Measurements from ENCODE around the gene TNFSF4. TPM values are rescaled to one million over a fixed set of nuclear protein-coding genes. Genes with fewer than 3 reads are reported as not detected.

Gene TNFSF4
- total RNA-seq, 1 experiment from 2014 or later, result 0.89 TPM

DNA sequence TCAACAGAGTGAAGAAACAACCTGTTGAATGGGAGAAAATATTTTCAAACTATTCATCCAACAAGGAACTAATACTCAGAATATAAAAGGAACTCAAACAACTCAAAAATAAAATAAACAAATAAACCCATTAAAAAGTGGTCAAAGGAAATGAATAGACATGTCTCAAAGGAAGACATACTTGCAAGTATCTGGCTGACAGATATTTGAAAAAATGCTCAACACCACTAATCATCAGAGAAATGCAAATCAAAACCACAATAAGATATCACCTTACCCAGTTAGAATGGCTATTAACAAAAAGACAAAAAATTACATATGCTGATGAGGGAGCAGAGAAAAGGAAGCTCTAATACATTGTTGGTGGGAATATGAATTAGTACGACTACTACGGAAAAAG, 38.2 kb downstream of the TNFSF4 start:
- intact Hi-C loops (cut with micrococcal nuclease), result no loop called here
- ATAC-seq (no peak), DNase-seq (ENCODE audit: low read depth, low spot score) (no peak)
- no TSS peak for BruUV-seq (replicated peaks)
- POLR2A ChIA-PET, result no interaction called here
- Histone ChIP-seq H2AFZ (ENCODE audit: low read depth, low read length, poor library complexity, severe bottlenecking) (no peak overlapping the region), H3K9ac (ENCODE audit: low read length) (no peak overlapping the region), H3K9me2 (ENCODE audit: insufficient read depth) (no peaks in the 10 kb centered on the region), H3K79me2 (ENCODE audit: insufficient read depth, low read length) (no peaks in the 10 kb centered on the region), H3K4me1 (ENCODE audit: control insufficient read depth in 1 of 2, insufficient read depth in 2 of 2, low read length in 2 of 2) (no peaks in the 10 kb centered on the region), H4K20me1 (ENCODE audit: insufficient read depth) (no peaks in the 10 kb centered on the region), H3K27ac (ENCODE audit: low read depth, low read length) (no peak overlapping the region), H3K36me3 (ENCODE audit: control insufficient read depth in 1 of 2, insufficient read depth in 2 of 2, low read length in 2 of 2) (no peaks in the 10 kb centered on the region), H3K4me3 (replicated peaks in 1 of 2; ENCODE audit: low read depth in 1 of 2, low read length in 2 of 2) (no peak overlapping the region), H3K27me3 (ENCODE audit: insufficient read depth, low read length) (no peaks in the 10 kb centered on the region), H3K4me2 (ENCODE audit: low read length) (no peak overlapping the region), H3K9me3 (ENCODE audit: control insufficient read depth in 1 of 2, insufficient read depth in 1 of 2, low read depth in 1 of 2, low read length in 2 of 2) (peaks cover 3 to 10% of the 10 kb centered on the region in 2 experiments; a peak in 2 of 4 replicates)
- RAD21 ChIA-PET (ENCODE audit: low non-redundant PET in 1 of 2, low total read pairs in 2 of 2, uncharacterized antibody in 2 of 2, unreplicated experiment in 2 of 2), result no interaction called here
- no peak for TF ChIP-seq ATF3 (IDR thresholded peaks at IDR 0.05)
- TF ChIP-seq CTCF (IDR thresholded peaks at IDR 0.05 in 2 of 3, conservative IDR thresholded peaks at IDR 0.05 in 1 of 3; ENCODE audit: borderline replicate concordance in 1 of 3, insufficient read depth in 1 of 3, low read depth in 2 of 3, low read length in 2 of 3), result no peak
- no peak for TF ChIP-seq FOSL1 (IDR thresholded peaks at IDR 0.05; ENCODE audit: low read depth)
- TF ChIP-seq SRF (IDR thresholded peaks at IDR 0.05; ENCODE audit: low read depth), result no peak
- TF ChIP-seq JUND (IDR thresholded peaks at IDR 0.05), result no peak
- TF ChIP-seq ELF1 (IDR thresholded peaks at IDR 0.05; ENCODE audit: borderline replicate concordance, low read depth), result no peak
- TF ChIP-seq CEBPB (IDR thresholded peaks at IDR 0.05; ENCODE audit: low read depth), result no peak
- TF ChIP-seq ZFX (IDR thresholded peaks at IDR 0.05), result no peak
- no peak for TF ChIP-seq CBX3 (IDR thresholded peaks at IDR 0.05; ENCODE audit: low read depth)
- TF ChIP-seq EZH2phosphoT487 (IDR thresholded peaks at IDR 0.05; ENCODE audit: borderline replicate concordance), result no peak
- TF ChIP-seq, protein P1, sequence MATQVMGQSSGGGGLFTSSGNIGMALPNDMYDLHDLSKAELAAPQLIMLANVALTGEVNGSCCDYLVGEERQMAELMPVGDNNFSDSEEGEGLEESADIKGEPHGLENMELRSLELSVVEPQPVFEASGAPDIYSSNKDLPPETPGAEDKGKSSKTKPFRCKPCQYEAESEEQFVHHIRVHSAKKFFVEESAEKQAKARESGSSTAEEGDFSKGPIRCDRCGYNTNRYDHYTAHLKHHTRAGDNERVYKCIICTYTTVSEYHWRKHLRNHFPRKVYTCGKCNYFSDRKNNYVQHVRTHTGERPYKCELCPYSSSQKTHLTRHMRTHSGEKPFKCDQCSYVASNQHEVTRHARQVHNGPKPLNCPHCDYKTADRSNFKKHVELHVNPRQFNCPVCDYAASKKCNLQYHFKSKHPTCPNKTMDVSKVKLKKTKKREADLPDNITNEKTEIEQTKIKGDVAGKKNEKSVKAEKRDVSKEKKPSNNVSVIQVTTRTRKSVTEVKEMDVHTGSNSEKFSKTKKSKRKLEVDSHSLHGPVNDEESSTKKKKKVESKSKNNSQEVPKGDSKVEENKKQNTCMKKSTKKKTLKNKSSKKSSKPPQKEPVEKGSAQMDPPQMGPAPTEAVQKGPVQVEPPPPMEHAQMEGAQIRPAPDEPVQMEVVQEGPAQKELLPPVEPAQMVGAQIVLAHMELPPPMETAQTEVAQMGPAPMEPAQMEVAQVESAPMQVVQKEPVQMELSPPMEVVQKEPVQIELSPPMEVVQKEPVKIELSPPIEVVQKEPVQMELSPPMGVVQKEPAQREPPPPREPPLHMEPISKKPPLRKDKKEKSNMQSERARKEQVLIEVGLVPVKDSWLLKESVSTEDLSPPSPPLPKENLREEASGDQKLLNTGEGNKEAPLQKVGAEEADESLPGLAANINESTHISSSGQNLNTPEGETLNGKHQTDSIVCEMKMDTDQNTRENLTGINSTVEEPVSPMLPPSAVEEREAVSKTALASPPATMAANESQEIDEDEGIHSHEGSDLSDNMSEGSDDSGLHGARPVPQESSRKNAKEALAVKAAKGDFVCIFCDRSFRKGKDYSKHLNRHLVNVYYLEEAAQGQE (IDR thresholded peaks at IDR 0.05; ENCODE audit: low read depth), result no peak
- TF ChIP-seq ZNF274 (IDR thresholded peaks at IDR 0.05; ENCODE audit: low read depth, low read length), result no peak
- TF ChIP-seq SIN3A (IDR thresholded peaks at IDR 0.05; ENCODE audit: low read depth), result no peak
- TF ChIP-seq SP1 (IDR thresholded peaks at IDR 0.05; ENCODE audit: low read depth), result no peak
- TF ChIP-seq RAD21 (IDR thresholded peaks at IDR 0.05; ENCODE audit: low read depth), result no peak
- CTCF ChIA-PET, result no interaction called here
